Transverse colon (tissue), 4 donors: ENCODE data around the gene CFD. TPM values are rescaled to one million over a fixed set of nuclear protein-coding genes. Genes with fewer than 3 reads are reported as not detected.
"Not testable (repeated sequence)": the region's sequence is repeated elsewhere in the genome, so short reads cannot be mapped to it uniquely, and the experiment has no call there.

Source experiments
- DNase-seq: peaks from one replicate; pipeline ENCODE4 v3.0.0-alpha.2; 2019
- H3K27ac ChIP-seq, 4 donors: fragments of 200-600 bp; sonication (generic); 2 replicates each; pipeline ENCODE4 v1.5.1; 2016 to 2018; ENCODE audit warnings: inconsistent platforms in 4 of 4
- H3K27me3 ChIP-seq: fragments of 200-600 bp; sonication (generic); 2 replicates; pipeline ENCODE4 v1.5.1; 2017; ENCODE audit warnings: inconsistent platforms
- H3K36me3 ChIP-seq, 4 donors: fragments of 200-600 bp; sonication (generic); 2 replicates each; pipeline ENCODE4 v1.5.1; 2017 to 2019; ENCODE audit warnings: inconsistent platforms in 4 of 4
- H3K4me1 ChIP-seq, 4 donors: fragments of 200-600 bp; sonication (generic); 2 replicates each; pipeline ENCODE4 v1.5.1; 2017 to 2020; ENCODE audit warnings: inconsistent platforms in 4 of 4
- H3K4me3 ChIP-seq, 4 donors: fragments of 200-600 bp; sonication (generic); 1 replicate in 1 of 4; 2 replicates in 3 of 4; pipeline versions ENCODE4 v1.5.1 to v1.6.1; 2017 to 2019; ENCODE audit warnings: inconsistent platforms in 4 of 4
- H3K9me3 ChIP-seq, 2 donors: fragments of 200-600 bp; sonication (generic); 2 replicates each; pipeline ENCODE4 v1.5.1; 2017 to 2019; ENCODE audit warnings: inconsistent platforms in 2 of 2
- CTCF ChIP-seq, 5 experiments: fragments of 200-600 bp in 3 of 5; fragments of 450-650 bp in 2 of 5; sonication (generic) in 3 of 5; IDR thresholded peaks; 1 replicate in 2 of 5; 2 replicates in 3 of 5; pipeline ENCODE4 v1.5.1; 2016 to 2017; ENCODE audit warnings: antibody characterized with exemption in 5 of 5, inconsistent platforms in 3 of 5, mild to moderate bottlenecking in 2 of 5, moderate library complexity in 1 of 5
- EP300 ChIP-seq: sonication (generic); formaldehyde crosslinking; IDR thresholded peaks from one replicate; pipeline ENCODE4 v1.6.1; 2017; ENCODE audit warnings: antibody characterized with exemption, low read depth
- POLR2A ChIP-seq: fragments of 450-650 bp; IDR thresholded peaks from one replicate; pipeline ENCODE4 v1.6.1; 2016; ENCODE audit warnings: antibody characterized with exemption, mild to moderate bottlenecking, moderate library complexity
- POLR2AphosphoS5 ChIP-seq, 3 donors: sonication (generic); formaldehyde crosslinking; IDR thresholded peaks; one replicate each; pipeline ENCODE4 v1.6.1; 2016; ENCODE audit warnings: antibody characterized with exemption in 3 of 3
- WGBS, 2 donors: methylation state at CpG; one replicate each; pipeline ENCODE4 v1.1.5; 2018; ENCODE audit warnings: low coverage in 1 of 2; 5-methylcytosine and 5-hydroxymethylcytosine counted together
- in situ Hi-C, 4 donors: fragments of 200-750 bp; cut with MboI; loops; one replicate each; pipeline versions ENCODE4 v1.15.0 to v1.15.1; 2017; ENCODE audit warnings: low sequenced_read_pairs in 3 of 4, low pct_ligation_motif_present in 1 of 4, low pct_unique_long_range_greater_than_20kb in 1 of 4
- intact Hi-C: fragments of 100-400 bp; cut with DNase I; formaldehyde crosslinking; loops from one replicate; pipeline ENCODE4 v1.15.1; 2023; ENCODE audit warnings: low total_unique reads
- total RNA-seq, 4 donors: library from RNA; depleted of rRNA; stranded (reverse); fragments of >200 nt; gene quantifications; one replicate each; pipeline ENCODE4 v1.1.0, GENCODE V29; 2016

CFD gene
- total RNA-seq, 4 donors from 2014 or later = 147 to 368 (median 208) TPM

GRCh38 chr19:848386-848921 is 11.0 kb upstream of the CFD start:
- DNase-seq = no peak
- WGBS, 2 donors = 34% methylated on average over 12 of the region's 12 CpGs; no CpG with 5 or more reads in 1 of the 2 donors
- Histone ChIP-seq H3K36me3 (no peaks in the 10 kb centered on the region), H3K27ac (no peak overlapping the region), H3K27me3 (peaks cover 90% of the 10 kb centered on the region), H3K4me1 (peaks cover 3 to 19% (median 9%) of the 10 kb centered on the region in 4 donors), H3K9me3 (no peaks in the 10 kb centered on the region), H3K4me3 (no peak overlapping the region)
- in situ Hi-C loops = no loop called here
- no peak for TF ChIP-seq EP300
- TF ChIP-seq POLR2AphosphoS5 (IDR thresholded peaks at IDR 0.05) = no peak
- no peak for TF ChIP-seq POLR2A
- TF ChIP-seq CTCF (IDR thresholded peaks at IDR 0.05) = no peak
- intact Hi-C loops = loop anchor here (10.0 kb wide), 1 partner anchor 74 kb away; no protein-coding TSS in a partner anchor

GRCh38 chr19:849195-849594 is 10.3 kb upstream of the CFD start:
- H3K4me3 ChIP-seq, in situ Hi-C loops, H3K36me3 ChIP-seq, H3K9me3 ChIP-seq, H3K27ac ChIP-seq, DNase-seq: not testable (repeated sequence)
- 63% methylated on average over 8 of the region's 8 CpGs; no CpG with 5 or more reads in 1 of the 2 donors for WGBS, 2 donors
- Histone ChIP-seq H3K27me3 (peaks cover 88% of the 10 kb centered on the region), H3K4me1 (peaks cover 0 to 13% (median 3%) of the 10 kb centered on the region in 4 donors)
- intact Hi-C loops = loop anchor here (10.0 kb wide), 1 partner anchor 74 kb away; no protein-coding TSS in a partner anchor

- no peaks in the 10 kb centered on the region for H3K36me3 ChIP-seq
- in situ Hi-C loops (loop anchor here in 3 of 4 donors (10.0 to 25.0 kb wide), 5 partner anchors 74 to 137 kb away; partner anchors contain the start of genes WDR18 (in 2 of the 3) and ARID3A (in 1 of the 3)), intact Hi-C loops (no loop called here)
- peaks cover 78% of the 10 kb centered on the region for H3K27me3 ChIP-seq
- WGBS, 2 donors = 21% methylated on average over 19 of the region's 28 CpGs; no CpG with 5 or more reads in 1 of the 2 donors
- H3K9me3 ChIP-seq = no peaks in the 10 kb centered on the region
- H3K4me3 ChIP-seq = no peak overlapping the region
- peak; percentile 82 for DNase-seq
- peak overlapping the region; percentile 62 to 87 (median 78) for H3K27ac ChIP-seq
- H3K4me1 ChIP-seq = peaks cover 0 to 13% (median 3%) of the 10 kb centered on the region in 4 donors
- TF ChIP-seq EP300 (peak; percentile 89), POLR2AphosphoS5 (IDR thresholded peaks at IDR 0.05) (peak; percentile 65 to 84 (median 79)), POLR2A (no peak), CTCF (IDR thresholded peaks at IDR 0.05) (no peak)
Observed at GRCh38 chr19:850221-850978, 9.1 kb upstream of the CFD start.

- Histone ChIP-seq H3K9me3 (no peaks in the 10 kb centered on the region), H3K36me3 (no peaks in the 10 kb centered on the region), H3K4me1 (peaks cover 0 to 13% (median 3%) of the 10 kb centered on the region in 4 donors), H3K27me3 (peaks cover 73% of the 10 kb centered on the region), H3K4me3 (no peak overlapping the region), H3K27ac (peak overlapping the region; percentile 62 to 87 (median 78))
- 32% methylated on average over 13 of the region's 13 CpGs; no CpG with 5 or more reads in 1 of the 2 donors for WGBS, 2 donors
- no peak for TF ChIP-seq CTCF (IDR thresholded peaks at IDR 0.05)
- in situ Hi-C loops (loop anchor here in 3 of 4 donors (10.0 to 25.0 kb wide), 5 partner anchors 74 to 136 kb away; partner anchors contain the start of genes WDR18 (in 2 of the 3) and ARID3A (in 1 of the 3)), intact Hi-C loops (no loop called here)
- DNase-seq = no peak
Observed at GRCh38 chr19:850979-851335, 8.5 kb upstream of the CFD start.
